ENCODE data around the gene CCDC85C.

Gene CCDC85C

GRCh38 chr14:99625476-99625875, 21.5 kb upstream of the CCDC85C start:
- H3K4me2 ChIP-seq (ENCODE audit: low read length), result no peak overlapping the region
- H3K4me1 ChIP-seq (ENCODE audit: low read length), result peaks cover 3% of the 10 kb centered on the region
- H3K4me3 ChIP-seq (ENCODE audit: low read length), result no peak overlapping the region
- H3K27me3 ChIP-seq (ENCODE audit: low read depth, low read length), result peaks cover 29% of the 10 kb centered on the region
- no peaks in the 10 kb centered on the region for H3K36me3 ChIP-seq (replicated peaks; ENCODE audit: low read depth, low read length)
- TF ChIP-seq CTCF (IDR thresholded peaks at IDR 0.05; ENCODE audit: low read depth, low read length), result no peak
- H3K79me2 ChIP-seq (ENCODE audit: low read length), result no peaks in the 10 kb centered on the region
- H3K9ac ChIP-seq (ENCODE audit: low read length), result no peak overlapping the region
- no peak overlapping the region for H2AFZ ChIP-seq (ENCODE audit: low read depth, low read length)
- H3K9me3 ChIP-seq (ENCODE audit: insufficient read depth, low read length), result no peaks in the 10 kb centered on the region
- H4K20me1 ChIP-seq (ENCODE audit: insufficient read depth, low read length), result no peaks in the 10 kb centered on the region
- H3K27ac ChIP-seq (ENCODE audit: low read length), result no peak overlapping the region

- Histone ChIP-seq H2AFZ (ENCODE audit: low read depth, low read length) (no peak overlapping the region), H3K4me2 (ENCODE audit: low read length) (no peak overlapping the region), H3K79me2 (ENCODE audit: low read length) (no peaks in the 10 kb centered on the region), H3K36me3 (replicated peaks; ENCODE audit: low read depth, low read length) (no peaks in the 10 kb centered on the region), H3K27ac (ENCODE audit: low read length) (no peak overlapping the region), H3K4me1 (ENCODE audit: low read length) (peaks cover 3% of the 10 kb centered on the region), H3K4me3 (ENCODE audit: low read length) (no peak overlapping the region), H3K9ac (ENCODE audit: low read length) (no peak overlapping the region), H3K9me3 (ENCODE audit: insufficient read depth, low read length) (no peaks in the 10 kb centered on the region), H3K27me3 (ENCODE audit: low read depth, low read length) (peaks cover 29% of the 10 kb centered on the region), H4K20me1 (ENCODE audit: insufficient read depth, low read length) (no peaks in the 10 kb centered on the region)
- TF ChIP-seq CTCF (IDR thresholded peaks at IDR 0.05; ENCODE audit: low read depth, low read length), result no peak
- no peak for TF ChIP-seq EZH2phosphoT487 (IDR thresholded peaks at IDR 0.05; ENCODE audit: low read depth)
Measured at GRCh38 chr14:99624971-99625370, 21.0 kb upstream of the CCDC85C start.

GRCh38 chr14:99624024-99624423, 20.0 kb upstream of the CCDC85C start:
- Histone ChIP-seq H3K27me3 (ENCODE audit: low read depth, low read length) (peaks cover 29% of the 10 kb centered on the region), H3K27ac (ENCODE audit: low read length) (no peak overlapping the region), H3K4me2 (ENCODE audit: low read length) (no peak overlapping the region), H4K20me1 (ENCODE audit: insufficient read depth, low read length) (no peaks in the 10 kb centered on the region), H3K9ac (ENCODE audit: low read length) (no peak overlapping the region), H3K4me1 (ENCODE audit: low read length) (peaks cover 3% of the 10 kb centered on the region), H3K9me3 (ENCODE audit: insufficient read depth, low read length) (no peaks in the 10 kb centered on the region), H3K79me2 (ENCODE audit: low read length) (no peaks in the 10 kb centered on the region), H3K36me3 (replicated peaks; ENCODE audit: low read depth, low read length) (no peaks in the 10 kb centered on the region), H3K4me3 (ENCODE audit: low read length) (no peak overlapping the region), H2AFZ (ENCODE audit: low read depth, low read length) (no peak overlapping the region)
- TF ChIP-seq CTCF (IDR thresholded peaks at IDR 0.05; ENCODE audit: low read depth, low read length), result no peak
- no peak for TF ChIP-seq EZH2phosphoT487 (IDR thresholded peaks at IDR 0.05; ENCODE audit: low read depth)

- H3K4me2 ChIP-seq (ENCODE audit: low read length), result no peak overlapping the region
Measured at GRCh38 chr14:99621948-99622347, 17.9 kb upstream of the CCDC85C start.

More at GRCh38 chr14:99621948-99622347, 17.9 kb upstream of the CCDC85C start:
- Histone ChIP-seq H3K9ac (ENCODE audit: low read length) (no peak overlapping the region), H3K4me3 (ENCODE audit: low read length) (no peak overlapping the region), H3K27ac (ENCODE audit: low read length) (no peak overlapping the region), H3K4me1 (ENCODE audit: low read length) (no peaks in the 10 kb centered on the region; the same call in 1 of the 2 replicates), H3K27me3 (ENCODE audit: low read depth, low read length) (peaks cover 29% of the 10 kb centered on the region), H3K79me2 (ENCODE audit: low read length) (no peaks in the 10 kb centered on the region), H2AFZ (ENCODE audit: low read depth, low read length) (no peak overlapping the region), H4K20me1 (ENCODE audit: insufficient read depth, low read length) (no peaks in the 10 kb centered on the region), H3K36me3 (replicated peaks; ENCODE audit: low read depth, low read length) (no peaks in the 10 kb centered on the region), H3K9me3 (ENCODE audit: insufficient read depth, low read length) (no peaks in the 10 kb centered on the region)
- TF ChIP-seq EZH2phosphoT487 (IDR thresholded peaks at IDR 0.05; ENCODE audit: low read depth), result no peak
- TF ChIP-seq CTCF (IDR thresholded peaks at IDR 0.05; ENCODE audit: low read depth, low read length), result no peak
